Cardiac muscle cell (in vitro differentiated cells and primary cell): ENCODE results near the gene CABCOCO1. TPM values are rescaled to one million over a fixed set of nuclear protein-coding genes. Genes with fewer than 3 reads are reported as not detected.

Experiments
- DNase-seq, 2 donors: peaks; one replicate each; pipeline versions ENCODE4 v3.0.0 to v3.0.0-alpha.2; 2010 to 2017; ENCODE audit warnings: low read depth in 1 of 2, low spot score in 1 of 2
- H3K27ac ChIP-seq: fragments of 200-600 bp; sonication (generic); 2 replicates; pipeline ENCODE4 v1.5.1; 2016
- H3K27me3 ChIP-seq: fragments of 200-600 bp; sonication (generic); 2 replicates; pipeline ENCODE4 v1.6.0; 2016; ENCODE audit warnings: control low read depth
- H3K36me3 ChIP-seq: fragments of 200-600 bp; sonication (generic); 2 replicates; pipeline ENCODE4 v1.5.1; 2016; ENCODE audit warnings: control low read depth
- H3K4me1 ChIP-seq: fragments of 200-600 bp; sonication (generic); 2 replicates; pipeline ENCODE4 v1.8.1; 2017; ENCODE audit warnings: low read depth, mild to moderate bottlenecking, mixed run types
- H3K4me3 ChIP-seq: fragments of 200-600 bp; sonication (generic); 2 replicates; pipeline ENCODE4 v1.5.1; 2016; ENCODE audit warnings: mild to moderate bottlenecking
- H3K9me3 ChIP-seq: fragments of 200-600 bp; sonication (generic); 2 replicates; pipeline ENCODE4 v1.5.1; 2017; ENCODE audit warnings: low read depth, mild to moderate bottlenecking, control low read depth
- CTCF ChIP-seq: IDR thresholded peaks from 2 replicates; pipeline ENCODE4 v1.5.1; 2012; ENCODE audit warnings: low read depth, mild to moderate bottlenecking, low read length
- polyA plus RNA-seq: library from polyadenylated mRNA; unstranded; fragments of >200 nt; fragmentation: Nextera tagmentation; extraction: Ambion mirVana; gene quantifications from 2 replicates; pipeline ENCODE4 v1.2.1, GENCODE V29; 2016
- total RNA-seq: library from RNA; depleted of rRNA; stranded (reverse); fragments of >200 nt; gene quantifications from 2 replicates; pipeline ENCODE4 v1.2.3, GENCODE V29; 2016

Gene CABCOCO1
- total and polyA plus RNA-seq, 2 experiments from 2014 or later, result 1.5 TPM

- no peak for TF ChIP-seq CTCF
- DNase-seq, result no peak
- H3K9me3 ChIP-seq, result no peaks in the 10 kb centered on the region
- no peaks in the 10 kb centered on the region for H3K4me1 ChIP-seq
- H3K36me3 ChIP-seq, result no peaks in the 10 kb centered on the region
- H3K27me3 ChIP-seq, result no peaks in the 10 kb centered on the region
- no peak overlapping the region for H3K27ac ChIP-seq
- H3K4me3 ChIP-seq, result no peak overlapping the region
Observed at GRCh38 chr10:61774031-61774430, 111.3 kb downstream of the CABCOCO1 start.

- Histone ChIP-seq H3K9me3 (no peaks in the 10 kb centered on the region), H3K27ac (no peak overlapping the region), H3K27me3 (no peaks in the 10 kb centered on the region), H3K36me3 (no peaks in the 10 kb centered on the region), H3K4me1 (no peaks in the 10 kb centered on the region), H3K4me3 (no peak overlapping the region)
- DNase-seq, result no peak
- no peak for TF ChIP-seq CTCF
Observed at GRCh38 chr10:61775111-61775510, 112.4 kb downstream of the CABCOCO1 start.

- DNase-seq, result no peak
- Histone ChIP-seq H3K4me3 (no peak overlapping the region), H3K36me3 (no peaks in the 10 kb centered on the region), H3K27me3 (no peaks in the 10 kb centered on the region), H3K9me3 (no peaks in the 10 kb centered on the region), H3K4me1 (no peaks in the 10 kb centered on the region), H3K27ac (no peak overlapping the region)
- TF ChIP-seq CTCF, result no peak
Observed at GRCh38 chr10:61776615-61777266, 114.0 kb downstream of the CABCOCO1 start.

GRCh38 chr10:61778137-61778536 is 115.4 kb downstream of the CABCOCO1 start:
- DNase-seq, result no peak
- TF ChIP-seq CTCF, result no peak
- H3K36me3 ChIP-seq, result no peaks in the 10 kb centered on the region
- no peak overlapping the region for H3K4me3 ChIP-seq
- no peak overlapping the region for H3K27ac ChIP-seq
- H3K4me1 ChIP-seq, result no peaks in the 10 kb centered on the region
- no peaks in the 10 kb centered on the region for H3K27me3 ChIP-seq
- H3K9me3 ChIP-seq, result no peaks in the 10 kb centered on the region

- Histone ChIP-seq H3K4me1 (no peaks in the 10 kb centered on the region), H3K36me3 (no peaks in the 10 kb centered on the region), H3K27ac (no peak overlapping the region), H3K27me3 (no peaks in the 10 kb centered on the region), H3K4me3 (no peak overlapping the region), H3K9me3 (no peaks in the 10 kb centered on the region)
- no peak for DNase-seq
- no peak for TF ChIP-seq CTCF
Observed at GRCh38 chr10:61779276-61779675, 116.5 kb downstream of the CABCOCO1 start.
